Large intestine (tissue), 3 donors: ENCODE measurements around the gene CUX1. TPM values are rescaled to one million over a fixed set of nuclear protein-coding genes. Genes with fewer than 3 reads are reported as not detected.

Experiments used
- DNase-seq, 2 donors: peaks; one replicate each; pipeline versions ENCODE4 v3.0.0 to v3.0.0-alpha.2; 2013
- H3K27ac ChIP-seq: one replicate; pipeline ENCODE4 v1.5.1; 2013; ENCODE audit warnings: low read length
- H3K27me3 ChIP-seq: 2 replicates; pipeline ENCODE4 v1.6.1; 2013; ENCODE audit warnings: low read length; ENCODE audit not compliant: control insufficient read depth, insufficient read depth
- H3K36me3 ChIP-seq: 2 replicates; pipeline ENCODE4 v1.6.1; 2013; ENCODE audit warnings: low read length; ENCODE audit not compliant: control insufficient read depth, insufficient read depth
- H3K4me1 ChIP-seq: one replicate; pipeline ENCODE4 v1.6.1; 2013; ENCODE audit warnings: low read length; ENCODE audit not compliant: control insufficient read depth, insufficient read depth
- H3K4me3 ChIP-seq: one replicate; pipeline ENCODE4 v1.5.1; 2013; ENCODE audit warnings: low read length
- H3K9me3 ChIP-seq: one replicate; pipeline ENCODE4 v1.6.1; 2013; ENCODE audit warnings: mild to moderate bottlenecking, low read depth, low read length, moderate library complexity; ENCODE audit not compliant: control insufficient read depth
- WGBS: methylation state at CpG from one replicate; pipeline ENCODE4 v1.1.5; 2013; ENCODE audit warnings: low lambda C conversion rate; ENCODE audit not compliant: insufficient coverage; 5-methylcytosine and 5-hydroxymethylcytosine counted together
- polyA plus RNA-seq: library from polyadenylated mRNA; unstranded; fragments of 120-200 nt; gene quantifications from one replicate; pipeline ENCODE4 v1.2.1, GENCODE V29; 2013

The CUX1 gene
- polyA plus RNA-seq, 1 donor: 72.9 TPM

DNA sequence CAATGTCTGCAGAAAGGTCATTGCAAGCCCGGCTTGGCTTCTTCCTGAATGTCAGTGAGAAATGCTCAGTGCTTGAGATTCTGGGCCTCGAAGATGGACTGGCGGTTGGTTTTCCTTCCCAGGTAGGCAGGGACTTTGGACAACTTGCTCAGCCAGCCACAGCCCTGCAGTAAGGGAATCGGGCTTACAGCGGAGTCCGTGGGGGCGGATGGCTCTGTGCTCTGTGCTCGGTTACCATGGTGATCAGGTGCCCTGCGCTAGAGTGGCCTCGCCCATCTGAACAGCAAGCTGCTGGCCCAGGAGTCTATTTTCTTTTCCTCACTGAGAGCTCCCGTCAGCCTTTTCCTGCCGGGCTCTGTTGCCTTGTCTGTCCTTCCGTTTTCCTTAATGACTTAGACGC, 391.4 kb downstream of the CUX1 start:
- WGBS: no CpG with 5 or more reads among the region's 14 CpGs
- peak; percentile 85 to 92 for DNase-seq
- H3K36me3 ChIP-seq: peaks cover 62% of the 10 kb centered on the region

DNA sequence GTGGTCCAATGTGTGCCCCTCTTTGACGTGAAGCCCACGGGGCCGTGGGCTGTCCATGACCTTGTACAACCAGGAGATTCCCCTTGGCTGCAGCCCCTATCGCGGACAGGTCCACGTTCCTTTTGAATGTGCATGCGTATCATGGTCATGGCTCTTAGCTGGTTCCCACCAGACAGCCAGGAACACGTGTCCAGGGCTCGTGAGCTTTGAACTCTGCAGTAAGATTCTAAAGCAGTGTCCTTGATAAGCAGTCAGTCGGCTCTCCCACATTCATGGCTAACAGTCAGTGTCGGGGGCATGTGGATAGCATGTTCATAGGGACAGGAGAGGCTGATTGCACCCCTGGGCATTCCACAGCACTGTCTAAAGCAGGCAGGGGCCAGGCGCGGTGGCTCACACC, 393.4 kb downstream of the CUX1 start:
- Histone ChIP-seq H3K36me3 (peaks cover 56% of the 10 kb centered on the region), H3K9me3 (peaks cover 2% of the 10 kb centered on the region), H3K4me3 (no peak overlapping the region), H3K27me3 (no peaks in the 10 kb centered on the region), H3K27ac (peak overlapping the region; percentile 46), H3K4me1 (peaks cover 14% of the 10 kb centered on the region)
- no CpG with 5 or more reads among the region's 13 CpGs for WGBS
- peak; percentile 55 to 76 for DNase-seq

More for the DNA sequence above, 391.4 kb downstream of the CUX1 start:
- H3K9me3 ChIP-seq: no peaks in the 10 kb centered on the region
- peaks cover 14% of the 10 kb centered on the region for H3K4me1 ChIP-seq
- H3K27me3 ChIP-seq: no peaks in the 10 kb centered on the region
- no peak overlapping the region for H3K4me3 ChIP-seq
- H3K27ac ChIP-seq: peak overlapping the region; percentile 72

DNA sequence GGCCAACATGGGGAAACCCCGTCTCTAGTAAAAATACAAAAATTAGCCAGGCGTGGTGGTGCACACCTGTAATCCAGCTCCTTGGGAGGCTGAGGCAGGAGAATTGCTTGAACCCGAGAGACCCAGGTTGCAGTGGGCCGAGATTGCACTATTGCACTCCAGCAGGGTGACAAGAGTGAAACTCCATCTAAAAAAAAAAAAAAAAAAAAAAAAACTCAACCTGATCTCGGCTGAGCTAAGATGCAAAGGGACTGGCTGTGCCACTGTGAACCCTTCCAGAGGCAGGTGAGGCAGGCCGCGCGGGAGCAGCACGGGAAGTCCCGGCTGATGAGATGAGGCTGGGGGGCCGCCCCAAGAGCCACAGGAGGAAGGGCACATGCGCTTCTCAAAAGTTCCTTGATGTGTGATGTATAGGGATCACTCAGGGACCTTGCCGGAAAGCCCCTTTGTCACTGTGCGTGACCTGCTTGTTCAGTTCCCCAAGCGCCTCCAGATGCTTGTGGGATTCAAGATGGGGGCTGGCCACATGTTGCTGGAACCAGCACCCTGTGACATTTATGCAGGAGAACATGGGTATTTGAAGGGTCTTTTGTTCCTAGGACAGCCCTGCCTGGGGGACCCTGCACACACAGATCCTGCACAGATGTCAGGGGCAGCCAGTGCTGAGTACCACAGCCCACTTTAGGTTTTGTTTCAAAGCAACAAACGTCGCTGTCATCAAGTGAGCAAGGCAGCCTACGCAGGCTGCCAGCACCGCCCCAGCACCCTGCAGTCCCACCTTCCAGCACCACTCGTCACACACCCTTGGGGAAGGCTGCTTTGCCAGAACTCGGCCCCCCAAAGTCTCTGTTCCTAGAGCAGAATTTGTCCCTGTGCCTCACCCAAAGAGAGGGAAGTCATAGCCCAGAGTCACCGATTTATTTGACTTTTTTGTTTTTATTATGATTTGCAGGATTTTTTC, 394.4 kb downstream of the CUX1 start:
- no CpG with 5 or more reads among the region's 22 CpGs for WGBS
- H3K4me1 ChIP-seq: peaks cover 14% of the 10 kb centered on the region
- H3K36me3 ChIP-seq: peaks cover 46% of the 10 kb centered on the region
- DNase-seq: no peak
- no peaks in the 10 kb centered on the region for H3K27me3 ChIP-seq
- peaks cover 2% of the 10 kb centered on the region for H3K9me3 ChIP-seq
- no peak overlapping the region for H3K27ac ChIP-seq
- H3K4me3 ChIP-seq: no peak overlapping the region

GRCh38 chr7:102214477-102215072, 397.1 kb downstream of the CUX1 start:
- peaks cover 2% of the 10 kb centered on the region for H3K9me3 ChIP-seq
- no CpG with 5 or more reads among the region's 15 CpGs for WGBS
- no peaks in the 10 kb centered on the region for H3K27me3 ChIP-seq
- peaks cover 8% of the 10 kb centered on the region for H3K4me1 ChIP-seq
- H3K4me3 ChIP-seq: no peak overlapping the region
- no peak overlapping the region for H3K27ac ChIP-seq
- H3K36me3 ChIP-seq: peaks cover 41% of the 10 kb centered on the region
- DNase-seq: no peak

DNA sequence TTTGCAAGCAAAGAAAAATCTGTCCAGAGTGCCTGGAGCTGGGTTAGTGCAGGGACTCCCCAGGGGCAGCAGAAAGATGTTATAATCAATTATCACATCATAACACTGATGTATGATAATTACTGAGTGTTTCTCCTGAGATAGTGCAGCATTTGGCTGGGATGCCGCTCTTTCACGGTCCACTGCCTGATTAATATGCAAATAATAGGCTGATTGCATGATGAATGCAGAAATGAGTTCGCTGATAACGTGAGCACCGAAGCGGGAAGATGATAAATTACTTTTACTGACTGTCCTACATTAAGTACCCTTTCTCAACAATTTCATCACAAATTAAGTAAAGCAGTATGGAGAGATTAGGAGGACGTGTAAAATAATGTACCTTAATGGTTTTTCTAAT, 397.8 kb downstream of the CUX1 start:
- no peak overlapping the region for H3K4me3 ChIP-seq
- H3K27me3 ChIP-seq: no peaks in the 10 kb centered on the region
- H3K27ac ChIP-seq: no peak overlapping the region
- H3K4me1 ChIP-seq: peaks cover 8% of the 10 kb centered on the region
- DNase-seq: no peak
- peaks cover 44% of the 10 kb centered on the region for H3K36me3 ChIP-seq
- no CpG with 5 or more reads among the region's 7 CpGs for WGBS
- peaks cover 2% of the 10 kb centered on the region for H3K9me3 ChIP-seq

- H3K9me3 ChIP-seq: peaks cover 2% of the 10 kb centered on the region
Measured at GRCh38 chr7:102215711-102216110, 398.3 kb downstream of the CUX1 start.

DNA sequence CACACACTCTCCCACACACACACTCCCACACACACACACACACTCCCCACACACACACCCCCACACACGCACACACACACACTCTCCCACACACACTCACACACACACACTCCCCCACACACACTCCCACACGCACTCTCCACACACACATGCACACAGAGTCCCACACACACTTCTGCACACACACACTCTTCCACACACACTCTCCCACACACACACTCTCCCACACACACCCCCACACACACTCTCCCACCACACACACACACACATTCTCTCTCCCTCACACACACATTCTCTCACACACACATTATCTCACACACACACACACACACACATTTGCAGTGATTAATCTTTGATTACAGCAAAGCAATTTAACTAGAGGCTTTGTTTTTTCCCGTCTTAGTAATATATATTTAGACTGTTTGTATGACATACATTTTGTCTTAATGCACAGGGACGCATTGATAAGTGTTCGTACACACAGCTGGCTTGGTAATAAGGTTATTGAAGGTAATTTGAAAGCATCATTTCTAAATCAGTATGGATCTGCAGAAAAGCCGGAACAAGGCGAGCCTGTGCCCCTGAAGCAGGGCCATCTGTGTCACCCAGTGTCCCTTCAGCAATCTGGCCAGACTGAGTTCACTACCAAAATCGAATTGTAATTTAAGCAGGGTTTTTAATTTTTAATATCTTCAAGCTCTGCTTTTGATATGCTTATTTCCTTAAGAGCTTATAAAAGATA, 399.3 kb downstream of the CUX1 start:
- no peak overlapping the region for H3K4me3 ChIP-seq
- no peaks in the 10 kb centered on the region for H3K27me3 ChIP-seq
- 95% methylated on average over 3 of the region's 8 CpGs for WGBS
- H3K9me3 ChIP-seq: peaks cover 2% of the 10 kb centered on the region
- no peak overlapping the region for H3K27ac ChIP-seq
- H3K4me1 ChIP-seq: no peaks in the 10 kb centered on the region
- DNase-seq: no peak
- peaks cover 40% of the 10 kb centered on the region for H3K36me3 ChIP-seq

More at GRCh38 chr7:102215711-102216110, 398.3 kb downstream of the CUX1 start:
- Histone ChIP-seq H3K27ac (no peak overlapping the region), H3K27me3 (no peaks in the 10 kb centered on the region), H3K36me3 (peaks cover 41% of the 10 kb centered on the region), H3K4me1 (peaks cover 5% of the 10 kb centered on the region), H3K4me3 (no peak overlapping the region)
- WGBS: no CpG with 5 or more reads among the region's 11 CpGs
- DNase-seq: no peak

GRCh38 chr7:102220229-102220850, 402.9 kb downstream of the CUX1 start:
- no peak for DNase-seq
- Histone ChIP-seq H3K27me3 (no peaks in the 10 kb centered on the region), H3K27ac (no peak overlapping the region), H3K4me1 (no peaks in the 10 kb centered on the region), H3K4me3 (no peak overlapping the region), H3K9me3 (no peaks in the 10 kb centered on the region), H3K36me3 (peaks cover 24% of the 10 kb centered on the region)
- no CpG with 5 or more reads among the region's 14 CpGs for WGBS

DNA sequence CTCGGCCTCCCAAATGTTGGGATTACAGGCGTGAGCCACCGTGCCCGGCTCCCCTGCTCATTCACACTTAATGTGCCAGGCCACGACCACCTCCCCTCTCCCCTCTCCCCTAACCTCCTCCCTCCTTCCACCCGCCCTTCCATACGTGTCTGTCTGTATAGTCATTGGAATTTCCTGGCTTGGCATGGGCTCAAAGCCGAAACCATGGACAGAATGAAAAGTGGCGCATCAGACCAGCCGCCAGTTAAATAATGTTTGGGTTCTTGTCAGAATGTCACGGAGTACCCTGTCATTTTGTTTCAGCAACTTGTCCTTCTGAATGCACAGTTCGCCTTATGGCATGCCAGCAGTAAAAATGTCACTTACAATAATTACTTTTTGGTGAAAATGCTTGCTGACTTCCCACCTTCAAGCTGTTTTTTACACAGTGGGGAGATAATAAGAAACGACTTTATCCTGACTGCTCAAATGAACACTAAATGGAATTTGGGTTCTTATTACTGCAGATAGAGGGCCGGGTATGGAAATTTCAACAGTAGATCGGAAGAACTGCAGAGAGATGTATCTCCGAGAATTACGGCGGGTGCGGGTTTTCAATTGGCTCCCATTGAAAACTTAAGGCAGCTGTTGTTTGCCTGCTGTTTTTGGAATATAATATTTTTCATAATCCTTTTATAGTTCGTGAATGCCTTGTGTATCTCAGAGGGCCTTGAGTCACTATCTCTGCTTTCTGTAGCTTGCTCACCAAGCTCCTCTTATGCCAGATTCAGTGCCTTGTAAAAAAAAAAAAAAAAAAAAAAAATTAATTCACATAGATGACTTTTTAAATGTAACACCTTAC, 403.8 kb downstream of the CUX1 start:
- no peak overlapping the region for H3K27ac ChIP-seq
- H3K9me3 ChIP-seq: no peaks in the 10 kb centered on the region
- no peak overlapping the region for H3K4me3 ChIP-seq
- H3K36me3 ChIP-seq: peaks cover 21% of the 10 kb centered on the region
- no CpG with 5 or more reads among the region's 20 CpGs for WGBS
- no peaks in the 10 kb centered on the region for H3K27me3 ChIP-seq
- DNase-seq: no peak
- H3K4me1 ChIP-seq: no peaks in the 10 kb centered on the region
